GM18505 (cell line): ENCODE data around the gene CNTN4.
"Not testable (repeated sequence)": the region's sequence is repeated elsewhere in the genome, so short reads cannot be mapped to it uniquely, and the experiment has no call there.

Experiments
- ATAC-seq: cut with Tn5 transposase; IDR thresholded peaks from one replicate; pipeline ENCODE4 v1.9.1; 2021; ENCODE audit not compliant: unreplicated experiment
- POLR2A ChIP-seq: IDR thresholded peaks from 4 replicates; pipeline ENCODE4 v1.6.1; 2011; ENCODE audit warnings: borderline replicate concordance; ENCODE audit not compliant: insufficient read depth, insufficient read length; ENCODE audit errors: extremely low read depth

Gene CNTN4

GRCh38 chr3:2802429-2802828 is 703.8 kb downstream of the CNTN4 start:
- ATAC-seq, result no peak
- no peak for TF ChIP-seq POLR2A

- TF ChIP-seq POLR2A, result no peak
Measured at GRCh38 chr3:2807514-2807913, 708.8 kb downstream of the CNTN4 start.

GRCh38 chr3:2810723-2811122 is 712.1 kb downstream of the CNTN4 start:
- no peak for ATAC-seq
- no peak for TF ChIP-seq POLR2A

More at GRCh38 chr3:2807514-2807913, 708.8 kb downstream of the CNTN4 start:
- ATAC-seq, result no peak

GRCh38 chr3:2819571-2819970 is 720.9 kb downstream of the CNTN4 start:
- no peak for TF ChIP-seq POLR2A
- ATAC-seq, result no peak

- ATAC-seq, result not testable (repeated sequence)
Measured at GRCh38 chr3:2820982-2821381, 722.3 kb downstream of the CNTN4 start.

- no peak for TF ChIP-seq POLR2A
- ATAC-seq, result no peak
Measured at GRCh38 chr3:2822611-2823010, 723.9 kb downstream of the CNTN4 start.

- no peak for ATAC-seq
- TF ChIP-seq POLR2A, result no peak
Measured at GRCh38 chr3:2823031-2823430, 724.4 kb downstream of the CNTN4 start.

- TF ChIP-seq POLR2A, result no peak
Measured at GRCh38 chr3:2823437-2824211, 725.0 kb downstream of the CNTN4 start.

GRCh38 chr3:2826036-2826435 is 727.4 kb downstream of the CNTN4 start:
- no peak for ATAC-seq
- TF ChIP-seq POLR2A, result no peak

More at GRCh38 chr3:2823437-2824211, 725.0 kb downstream of the CNTN4 start:
- ATAC-seq, result no peak

- no peak for ATAC-seq
- TF ChIP-seq POLR2A, result no peak
Measured at GRCh38 chr3:2826453-2826852, 727.8 kb downstream of the CNTN4 start.

GRCh38 chr3:2837239-2837638 is 738.6 kb downstream of the CNTN4 start:
- no peak for ATAC-seq

GRCh38 chr3:2837910-2838309 is 739.2 kb downstream of the CNTN4 start:
- TF ChIP-seq POLR2A, result no peak
- no peak for ATAC-seq

More at GRCh38 chr3:2837239-2837638, 738.6 kb downstream of the CNTN4 start:
- no peak for TF ChIP-seq POLR2A

GRCh38 chr3:2838546-2839157 is 740.0 kb downstream of the CNTN4 start:
- no peak for TF ChIP-seq POLR2A
- no peak for ATAC-seq

- no peak for TF ChIP-seq POLR2A
- ATAC-seq, result no peak
Measured at GRCh38 chr3:2839876-2840275, 741.2 kb downstream of the CNTN4 start.
